NCI-H1436 treated with DMSO at 0.1 percent for 48 hours (cell line): ENCODE data around the gene MYBPC1.
"Not testable (repeated sequence)": the region's sequence is repeated elsewhere in the genome, so short reads cannot be mapped to it uniquely, and the experiment has no call there.

Experiments
- DNase-seq: peaks from one replicate; lab custom pipeline; 2025; lab: John Stamatoyannopoulos, UW

MYBPC1 gene

DNA sequence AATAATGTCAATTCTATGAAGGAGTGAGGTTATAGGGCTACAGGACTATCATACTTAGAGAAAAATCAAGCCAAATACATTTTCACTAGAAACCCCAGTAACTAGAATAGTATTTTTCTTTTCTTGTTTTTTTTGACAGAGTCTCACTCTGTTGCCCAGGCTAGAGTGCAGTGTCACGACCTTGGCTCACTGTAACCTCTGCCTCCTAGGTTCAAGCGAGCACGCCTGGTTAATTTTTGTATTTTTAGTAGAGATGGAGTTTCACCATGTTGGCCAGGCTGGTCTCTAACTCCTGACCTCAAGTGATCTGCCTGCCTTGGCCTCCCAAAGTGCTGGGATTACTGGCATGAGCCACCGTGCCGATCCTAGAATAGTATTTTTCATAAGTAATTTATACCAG, 139.7 kb downstream of the MYBPC1 start:
- not testable (repeated sequence) for DNase-seq
